Measurements from ENCODE around the gene AHNAK2. TPM values are rescaled to one million over a fixed set of nuclear protein-coding genes. Genes with fewer than 3 reads are reported as not detected.
A peak's percentile ranks its signal among the peaks of the same experiment; 100 is the strongest.

Gene AHNAK2
- total and polyA plus RNA-seq, 2 of the 13 experiments (the other 11 are each of a cell fraction or from before 2014, with no cell fraction given): 0.11 to 0.18 TPM

- H3K4me3 ChIP-seq (replicated peaks in 1 of 3; ENCODE audit: insufficient read depth in 1 of 3, low read depth in 2 of 3, low read length in 3 of 3): no peak overlapping the region
- TF ChIP-seq ZKSCAN1 (IDR thresholded peaks at IDR 0.05; ENCODE audit: low read length) (no peak), ARID2 (CRISPR knock-in tag; IDR thresholded peaks at IDR 0.05; ENCODE audit: borderline replicate concordance) (no peak), MAFK (conservative IDR thresholded peaks at IDR 0.05 in 1 of 2, IDR thresholded peaks at IDR 0.05 in 1 of 2; ENCODE audit: low read length in 2 of 2) (no peak), ELK4 (CRISPR knock-in tag; IDR thresholded peaks at IDR 0.05; ENCODE audit: borderline replicate concordance) (no peak), ZNF589 (CRISPR knock-in tag; conservative IDR thresholded peaks at IDR 0.05) (no peak), ZNF790 (CRISPR knock-in tag; IDR thresholded peaks at IDR 0.05; ENCODE audit: borderline replicate concordance) (no peak), ZNF124 (CRISPR knock-in tag; IDR thresholded peaks at IDR 0.05) (no peak), ZNF318 (CRISPR knock-in tag; IDR thresholded peaks at IDR 0.05) (no peak), CCAR2 (optimal IDR thresholded peaks at IDR 0.05; ENCODE audit: low read depth, low read length) (no peak), ZNF547 (CRISPR knock-in tag; IDR thresholded peaks at IDR 0.05) (no peak), ZHX1 (CRISPR knock-in tag; IDR thresholded peaks at IDR 0.05; ENCODE audit: low read depth) (no peak), XRCC5 (optimal IDR thresholded peaks at IDR 0.05; ENCODE audit: low read length) (no peak), SNAPC2 (CRISPR knock-in tag; IDR thresholded peaks at IDR 0.05) (no peak)
These were observed 27.3 kb upstream of the AHNAK2 start for GRCh38 chr14:105005329-105005928.

More at GRCh38 chr14:105005329-105005928, 27.3 kb upstream of the AHNAK2 start:
- Histone ChIP-seq H3K9me3 (ENCODE audit: low read length) (no peaks in the 10 kb centered on the region), H3K36me3 (replicated peaks in 1 of 2; ENCODE audit: control insufficient read depth in 1 of 2, insufficient read depth in 2 of 2, low read length in 2 of 2) (peaks cover 6 to 14% of the 10 kb centered on the region in 2 experiments; a peak in 4 of 5 replicates), H3K4me2 (ENCODE audit: low read depth, low read length) (no peak overlapping the region), H3K27ac (ENCODE audit: extremely low read length, insufficient read depth, low read length) (no peak overlapping the region), H2AFZ (ENCODE audit: low read length) (no peak overlapping the region), H3K79me2 (ENCODE audit: insufficient read depth, low read length) (no peaks in the 10 kb centered on the region), H4K20me1 (ENCODE audit: insufficient read depth, low read length) (0 out of 2 replicates have a peak, but pooled peaks cover 3% of the 10 kb centered on the region), H3K9ac (ENCODE audit: insufficient read depth, low read depth, low read length) (no peak overlapping the region), H3K4me1 (ENCODE audit: insufficient read depth, low read length) (no peaks in the 10 kb centered on the region), H3K27me3 (ENCODE audit: control insufficient read depth in 1 of 2, insufficient read depth in 2 of 2, low read length in 2 of 2) (no peaks in the 10 kb centered on the region)
- ATAC-seq: peak; percentile 32
- no TSS peak for BruUV-seq (replicated peaks)
- no peak for DNase-seq (ENCODE audit: low spot score)
- intact Hi-C loops (cut with micrococcal nuclease; ENCODE audit: unreplicated experiment): no loop called here
- in situ Hi-C loops (cut with HindIII; ENCODE audit: extremely low pct_ligation_motif_present, low pct_unique_long_range_greater_than_20kb): no loop called here
- FAIRE-seq: no peak
- ChIA-PET CTCF (ENCODE audit: low intra/inter-chr PET ratio, low total read pairs) (no interaction called here), POLR2A (no interaction called here)
- 92% methylated on average over 11 of the region's 20 CpGs for WGBS (ENCODE audit: low lambda C conversion rate)
